ENCODE data around the gene TRAF3IP3.

- TF ChIP-seq BHLHE40 (IDR thresholded peaks at IDR 0.05; ENCODE audit: borderline replicate concordance) (no peak), SP1 (IDR thresholded peaks at IDR 0.05) (no peak), FOXA1 (IDR thresholded peaks at IDR 0.05) (no peak), FOXK2 (IDR thresholded peaks at IDR 0.05) (no peak), FOXM1 (IDR thresholded peaks at IDR 0.05; ENCODE audit: borderline replicate concordance) (no peak), ZNF384 (IDR thresholded peaks at IDR 0.05) (no peak), ELF4 (IDR thresholded peaks at IDR 0.05) (no peak), TARDBP (IDR thresholded peaks at IDR 0.05) (no peak), L3MBTL2 (conservative IDR thresholded peaks at IDR 0.05) (no peak), NFRKB (IDR thresholded peaks at IDR 0.05) (no peak), HDGF (IDR thresholded peaks at IDR 0.05; ENCODE audit: borderline replicate concordance) (no peak), SUZ12 (IDR thresholded peaks at IDR 0.05) (no peak), ARNT (IDR thresholded peaks at IDR 0.05) (no peak), LEF1 (IDR thresholded peaks at IDR 0.05; ENCODE audit: borderline replicate concordance) (no peak)
These were observed 46.9 kb downstream of the TRAF3IP3 start for GRCh38 chr1:209802780-209803152.
